Transverse colon (tissue), 4 donors: Measurements from ENCODE around the gene GTF3C5.

ENCODE experiments used
- POLR2A ChIP-seq: fragments of 450-650 bp; IDR thresholded peaks from one replicate; pipeline ENCODE4 v1.6.1; 2016; ENCODE audit warnings: antibody characterized with exemption, mild to moderate bottlenecking, moderate library complexity
- POLR2AphosphoS5 ChIP-seq, 3 donors: sonication (generic); formaldehyde crosslinking; IDR thresholded peaks; one replicate each; pipeline ENCODE4 v1.6.1; 2016; ENCODE audit warnings: antibody characterized with exemption in 3 of 3
- TF ChIP-seq, protein P1 (sequence below), 5 experiments: fragments of 200-600 bp in 3 of 5; fragments of 450-650 bp in 2 of 5; sonication (generic) in 3 of 5; IDR thresholded peaks; 1 replicate in 2 of 5; 2 replicates in 3 of 5; pipeline ENCODE4 v1.5.1; 2016 to 2017; ENCODE audit warnings: antibody characterized with exemption in 5 of 5, inconsistent platforms in 3 of 5, mild to moderate bottlenecking in 2 of 5, moderate library complexity in 1 of 5

DNA sequence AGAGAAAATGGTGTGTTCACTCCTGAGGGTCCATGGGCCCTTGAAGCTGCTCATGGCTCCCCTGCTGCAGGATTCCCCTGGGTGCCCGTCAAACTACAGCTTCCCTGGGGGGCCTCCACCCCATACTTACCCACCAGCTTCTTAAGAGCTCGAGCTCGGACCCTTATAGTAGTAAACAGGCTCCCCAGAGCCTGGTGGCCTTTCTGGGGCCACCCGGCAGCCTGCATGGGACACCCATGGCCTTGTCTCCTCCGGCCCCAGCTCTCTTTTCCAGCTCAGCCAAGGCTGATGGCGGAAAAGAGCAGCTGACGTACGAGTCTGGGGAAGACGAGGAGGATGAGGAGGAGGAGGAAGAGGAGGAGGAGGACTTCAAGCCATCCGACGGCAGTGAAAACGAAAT is 26.8 kb downstream of the GTF3C5 start:
- TF ChIP-seq POLR2AphosphoS5 (IDR thresholded peaks at IDR 0.05) (no peak), POLR2A (no peak)
- TF ChIP-seq, protein P1, sequence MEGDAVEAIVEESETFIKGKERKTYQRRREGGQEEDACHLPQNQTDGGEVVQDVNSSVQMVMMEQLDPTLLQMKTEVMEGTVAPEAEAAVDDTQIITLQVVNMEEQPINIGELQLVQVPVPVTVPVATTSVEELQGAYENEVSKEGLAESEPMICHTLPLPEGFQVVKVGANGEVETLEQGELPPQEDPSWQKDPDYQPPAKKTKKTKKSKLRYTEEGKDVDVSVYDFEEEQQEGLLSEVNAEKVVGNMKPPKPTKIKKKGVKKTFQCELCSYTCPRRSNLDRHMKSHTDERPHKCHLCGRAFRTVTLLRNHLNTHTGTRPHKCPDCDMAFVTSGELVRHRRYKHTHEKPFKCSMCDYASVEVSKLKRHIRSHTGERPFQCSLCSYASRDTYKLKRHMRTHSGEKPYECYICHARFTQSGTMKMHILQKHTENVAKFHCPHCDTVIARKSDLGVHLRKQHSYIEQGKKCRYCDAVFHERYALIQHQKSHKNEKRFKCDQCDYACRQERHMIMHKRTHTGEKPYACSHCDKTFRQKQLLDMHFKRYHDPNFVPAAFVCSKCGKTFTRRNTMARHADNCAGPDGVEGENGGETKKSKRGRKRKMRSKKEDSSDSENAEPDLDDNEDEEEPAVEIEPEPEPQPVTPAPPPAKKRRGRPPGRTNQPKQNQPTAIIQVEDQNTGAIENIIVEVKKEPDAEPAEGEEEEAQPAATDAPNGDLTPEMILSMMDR (IDR thresholded peaks at IDR 0.05): no peak
